Transverse colon (tissue), 4 donors: ENCODE measurements around the gene TMEM101.

Source experiments
- CTCF ChIP-seq, 5 experiments: fragments of 200-600 bp in 3 of 5; fragments of 450-650 bp in 2 of 5; sonication (generic) in 3 of 5; IDR thresholded peaks; 1 replicate in 2 of 5; 2 replicates in 3 of 5; pipeline ENCODE4 v1.5.1; 2016 to 2017; ENCODE audit warnings: antibody characterized with exemption in 5 of 5, inconsistent platforms in 3 of 5, mild to moderate bottlenecking in 2 of 5, moderate library complexity in 1 of 5
- EP300 ChIP-seq: sonication (generic); formaldehyde crosslinking; IDR thresholded peaks from one replicate; pipeline ENCODE4 v1.6.1; 2017; ENCODE audit warnings: antibody characterized with exemption, low read depth
- POLR2AphosphoS5 ChIP-seq, 3 donors: sonication (generic); formaldehyde crosslinking; IDR thresholded peaks; one replicate each; pipeline ENCODE4 v1.6.1; 2016; ENCODE audit warnings: antibody characterized with exemption in 3 of 3

DNA sequence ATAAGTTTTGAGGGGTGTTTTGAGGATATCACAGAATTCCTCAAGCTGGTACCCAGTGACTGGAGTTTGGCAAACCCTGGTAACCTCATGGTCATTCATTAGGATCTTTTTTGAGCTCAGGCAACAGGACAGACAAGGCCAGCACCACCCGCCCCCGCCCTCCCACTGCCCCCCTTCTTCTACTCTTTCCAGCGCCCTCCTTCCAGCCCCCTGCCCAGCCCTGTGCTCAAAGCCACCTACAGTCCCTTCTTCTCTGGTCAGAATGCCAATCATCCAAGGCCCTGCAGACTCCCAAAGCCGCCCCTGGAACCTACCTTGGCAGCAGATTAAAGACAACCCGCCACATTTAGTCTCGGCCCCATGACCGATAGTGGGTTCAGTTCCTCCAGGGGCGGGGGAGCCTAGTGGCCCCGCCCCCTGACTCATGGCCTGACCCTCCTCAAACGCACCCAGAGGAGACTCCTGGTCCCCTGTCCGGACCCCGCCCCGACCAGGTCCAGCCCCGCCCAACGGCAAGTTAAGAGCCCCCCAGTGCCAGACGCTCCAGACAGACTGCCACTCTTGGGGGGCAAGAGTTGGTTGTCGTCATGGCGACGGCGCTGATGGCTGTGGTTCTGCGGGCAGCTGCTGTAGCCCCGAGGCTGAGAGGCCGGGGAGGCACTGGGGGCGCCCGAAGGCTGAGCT, 10.5 kb downstream of the TMEM101 start, which contains the start of gene NAGS:
- no peak for TF ChIP-seq CTCF (IDR thresholded peaks at IDR 0.05)
- no peak for TF ChIP-seq POLR2AphosphoS5 (IDR thresholded peaks at IDR 0.05)
- no peak for TF ChIP-seq EP300
